HG03066 (cell line): ENCODE results near the gene STAT1.
"Not testable (repeated sequence)": the region's sequence is repeated elsewhere in the genome, so short reads cannot be mapped to it uniquely, and the experiment has no call there.

Experiments used
- ATAC-seq: cut with Tn5 transposase; IDR thresholded peaks from one replicate; pipeline ENCODE4 v1.9.1; 2021; ENCODE audit warnings: low read depth; ENCODE audit not compliant: unreplicated experiment

The STAT1 gene

DNA sequence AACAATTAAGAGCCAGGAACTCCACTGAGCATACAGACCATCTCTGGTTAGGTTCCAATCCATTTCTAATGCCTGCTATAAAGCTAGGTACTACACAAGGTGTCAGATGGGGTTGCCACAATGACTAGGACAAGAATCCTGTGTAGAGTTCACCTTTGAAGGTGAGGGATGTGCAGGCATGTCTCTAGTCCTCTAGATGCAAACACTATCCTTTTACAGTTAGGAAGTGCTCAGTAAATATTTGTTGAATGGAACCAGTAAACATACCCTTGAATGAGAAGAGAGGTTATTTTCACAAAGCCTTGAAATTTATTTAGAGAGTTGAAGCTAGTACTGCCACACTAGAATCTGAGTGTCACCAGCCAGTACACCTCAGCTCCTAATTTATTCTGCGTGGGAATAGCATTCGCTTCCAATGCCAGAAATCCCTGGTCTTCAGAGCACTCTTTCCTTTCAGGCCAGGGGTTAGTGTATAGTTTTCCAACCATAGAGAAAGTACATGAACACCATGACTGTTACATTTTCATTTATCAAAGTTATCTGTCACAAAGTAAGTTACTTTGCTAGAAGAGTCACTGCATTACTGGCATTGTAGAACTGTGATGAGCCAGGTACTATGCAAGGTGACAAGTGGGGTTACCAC is 48.3 kb downstream of the STAT1 start:
- no peak for ATAC-seq

DNA sequence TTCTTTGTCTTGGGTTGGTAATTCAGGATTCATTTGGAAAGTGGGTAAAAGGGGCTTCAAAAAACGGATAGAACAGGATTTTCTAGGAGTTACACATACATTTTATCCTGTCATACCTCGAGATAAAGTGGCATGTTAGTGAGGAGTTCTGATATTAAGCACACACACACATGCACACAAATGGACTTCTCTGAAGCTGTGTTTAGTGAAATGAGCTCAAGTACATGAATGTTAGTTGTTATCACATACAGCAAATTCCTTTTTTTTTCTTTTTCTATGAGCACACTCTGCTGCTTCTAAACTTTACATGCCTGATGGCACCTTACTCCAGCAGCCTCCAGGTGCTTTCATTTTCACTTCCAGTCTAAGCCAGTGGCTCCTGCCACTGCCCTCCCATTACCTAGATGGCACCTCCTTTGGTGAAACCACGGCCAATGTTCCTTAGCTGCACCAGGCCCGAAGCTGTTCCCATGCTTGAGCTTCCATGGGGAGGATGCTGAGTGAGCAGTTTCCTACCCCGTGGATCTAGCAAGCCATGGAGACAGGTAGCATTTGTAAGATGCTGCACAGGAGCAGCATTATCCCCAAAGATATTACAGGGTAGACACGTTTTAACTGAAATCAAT is 49.7 kb downstream of the STAT1 start:
- no peak for ATAC-seq

DNA sequence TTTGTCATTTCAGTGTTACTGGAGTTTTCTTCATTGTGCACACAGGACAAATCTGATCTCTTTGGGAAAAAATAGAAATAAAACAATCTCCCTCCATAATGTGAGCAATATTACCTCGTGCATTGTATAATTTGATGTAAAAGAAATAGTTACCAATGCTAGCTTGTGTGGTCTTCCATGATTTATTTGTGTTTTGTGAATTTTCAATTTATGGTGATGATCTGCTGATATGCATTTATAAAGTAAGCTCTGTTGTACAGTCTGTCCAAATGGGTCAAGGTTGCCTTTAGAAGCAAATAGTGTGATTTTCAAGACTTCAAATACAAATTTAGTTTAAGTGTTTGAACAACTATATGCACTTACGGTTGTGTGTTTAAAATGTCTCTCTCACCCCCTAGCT is 50.9 kb downstream of the STAT1 start:
- ATAC-seq = no peak

DNA sequence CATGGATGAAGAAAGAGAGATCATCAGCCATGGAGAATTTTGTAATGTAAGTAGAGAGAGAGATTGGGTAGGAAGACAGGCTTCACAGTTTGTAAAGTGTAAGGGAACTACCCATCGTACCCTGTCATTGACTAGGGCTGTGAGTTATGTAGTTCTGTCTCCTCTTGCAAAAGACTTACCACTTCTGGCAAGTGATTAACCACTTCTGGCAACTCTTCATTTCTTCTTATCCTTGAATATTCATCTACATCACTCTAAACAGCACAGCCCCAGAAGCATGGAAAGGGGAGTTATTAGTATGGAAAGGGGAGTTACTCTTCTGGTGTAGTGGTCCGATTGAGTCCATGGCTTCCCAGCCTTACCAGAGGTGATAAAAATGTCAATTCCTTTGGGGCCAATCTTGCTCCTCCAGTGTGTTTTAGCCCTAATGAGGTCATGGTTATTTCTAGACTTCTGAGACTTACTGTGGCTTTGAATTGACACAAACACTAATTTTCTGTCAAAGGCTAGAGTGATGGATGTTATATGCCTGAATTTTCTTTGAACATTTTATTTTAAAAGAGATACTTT is 52.0 kb downstream of the STAT1 start:
- no peak for ATAC-seq

DNA sequence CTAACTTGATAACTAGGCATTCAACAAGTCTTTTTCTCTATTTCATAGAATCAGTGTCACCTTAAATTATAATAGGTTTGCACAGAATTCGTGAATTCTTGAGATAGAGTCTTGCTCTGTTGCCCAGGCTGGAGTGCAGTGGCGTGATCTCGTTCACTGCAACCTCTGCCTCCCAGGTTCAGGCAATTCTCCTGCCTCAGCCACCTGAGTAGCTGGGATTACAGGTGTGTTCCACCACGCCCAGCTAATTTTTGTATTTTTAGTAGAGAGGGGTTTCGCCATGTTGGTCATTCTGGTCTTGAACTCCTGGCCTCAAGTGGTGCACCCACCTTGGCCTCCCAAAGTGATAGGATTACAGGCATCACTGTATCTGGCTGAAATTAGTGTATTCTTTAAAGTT is 52.9 kb downstream of the STAT1 start:
- not testable (repeated sequence) for ATAC-seq

DNA sequence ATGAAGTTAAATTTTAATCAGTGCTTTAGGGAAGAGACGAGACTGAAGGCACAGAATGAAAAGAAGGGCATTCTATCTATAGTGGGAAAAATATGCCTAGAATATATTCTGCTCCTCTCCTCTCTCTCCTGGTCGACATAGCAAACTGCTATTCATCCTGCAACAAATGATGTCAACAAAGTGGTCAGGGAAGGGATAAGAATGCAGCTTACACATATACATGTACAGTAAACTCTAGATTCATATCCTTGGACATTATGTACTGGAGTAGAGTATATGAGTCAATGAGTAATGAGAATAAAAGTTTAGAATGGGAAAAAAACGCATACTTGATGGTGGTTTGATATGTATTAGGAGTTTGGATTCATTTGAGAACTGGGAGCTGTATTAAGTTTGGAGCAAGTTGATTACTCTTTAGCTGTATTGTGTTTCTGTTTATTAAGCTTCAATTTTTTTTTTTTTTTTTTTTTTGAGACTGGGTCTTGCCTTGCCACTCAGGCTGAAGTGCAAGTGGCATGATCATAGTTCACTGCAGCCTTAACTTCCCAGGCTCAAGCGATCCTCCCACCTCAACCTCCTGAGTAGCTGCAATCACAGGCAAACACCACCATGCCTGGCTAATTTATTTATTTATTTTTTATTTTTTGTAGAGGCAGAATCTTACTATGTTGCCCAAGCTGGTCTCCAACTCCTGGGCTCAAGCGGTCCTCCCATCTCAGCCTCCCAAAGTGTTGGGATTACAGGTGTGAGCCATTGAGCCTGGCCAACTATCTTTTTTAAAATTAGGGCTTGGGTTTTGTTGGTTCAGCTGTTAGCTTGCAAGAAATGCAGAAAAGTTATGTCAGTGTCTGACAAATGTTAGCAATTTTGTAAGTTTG is 53.8 kb downstream of the STAT1 start:
- ATAC-seq = no peak

DNA sequence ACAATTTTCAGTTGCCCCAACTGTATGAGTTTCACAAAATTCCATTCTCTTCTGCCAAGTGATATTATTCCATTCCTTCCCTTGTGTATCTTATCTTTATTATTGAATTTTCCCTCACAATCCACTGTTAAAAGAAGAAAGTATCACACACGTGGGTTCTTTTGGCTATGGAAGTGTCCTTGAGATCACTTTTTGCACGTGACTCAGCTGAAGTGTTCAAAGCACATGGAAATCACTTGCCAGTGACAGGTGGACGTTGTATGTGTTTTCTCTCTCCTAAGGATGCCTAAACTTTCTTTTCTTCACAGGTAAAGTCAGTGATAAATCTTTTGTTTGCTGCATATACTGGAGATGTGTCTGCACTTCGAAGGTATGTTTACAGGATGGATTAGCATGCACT is 60.7 kb downstream of the STAT1 start:
- ATAC-seq = no peak

DNA sequence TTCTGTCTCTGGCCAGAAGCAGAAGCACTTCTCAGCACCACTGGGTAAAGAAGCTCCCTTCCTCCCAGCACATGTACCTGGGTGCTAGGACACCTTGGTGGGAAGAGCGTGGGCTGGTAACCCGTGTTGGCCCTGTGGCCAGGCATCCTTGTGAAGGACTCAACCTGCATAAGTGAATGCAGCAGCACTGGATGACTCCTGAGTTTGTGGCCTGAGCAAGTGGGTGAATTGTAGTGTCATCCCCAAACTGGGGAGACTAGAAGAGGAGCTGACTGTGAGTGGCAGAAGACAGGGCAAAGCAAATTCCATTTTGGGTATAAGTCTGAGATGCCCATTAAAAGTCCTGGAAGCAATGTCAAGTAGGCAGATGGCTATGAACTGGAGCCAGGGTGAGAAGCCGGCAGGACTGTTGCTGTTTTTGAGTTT is 63.4 kb downstream of the STAT1 start:
- ATAC-seq = no peak

DNA sequence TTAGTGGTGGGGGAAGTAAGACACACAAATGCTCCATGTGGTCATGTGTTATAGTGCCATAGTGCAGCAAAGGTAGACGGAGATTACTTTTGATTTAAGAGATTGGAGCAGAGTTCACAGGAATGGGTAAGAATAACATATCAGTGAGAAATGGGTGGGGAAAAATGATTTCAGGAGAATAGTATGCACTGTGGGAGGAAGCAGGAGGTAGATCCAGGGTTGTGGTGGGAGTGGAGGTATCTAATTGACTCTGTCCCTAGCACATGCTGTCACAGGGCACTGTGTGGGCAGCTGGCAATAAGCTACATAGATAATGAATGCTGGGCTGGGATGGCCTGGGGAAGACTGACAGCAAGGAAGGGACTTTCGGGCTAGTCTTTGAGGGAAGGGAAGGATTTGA is 65.3 kb downstream of the STAT1 start:
- no peak for ATAC-seq

DNA sequence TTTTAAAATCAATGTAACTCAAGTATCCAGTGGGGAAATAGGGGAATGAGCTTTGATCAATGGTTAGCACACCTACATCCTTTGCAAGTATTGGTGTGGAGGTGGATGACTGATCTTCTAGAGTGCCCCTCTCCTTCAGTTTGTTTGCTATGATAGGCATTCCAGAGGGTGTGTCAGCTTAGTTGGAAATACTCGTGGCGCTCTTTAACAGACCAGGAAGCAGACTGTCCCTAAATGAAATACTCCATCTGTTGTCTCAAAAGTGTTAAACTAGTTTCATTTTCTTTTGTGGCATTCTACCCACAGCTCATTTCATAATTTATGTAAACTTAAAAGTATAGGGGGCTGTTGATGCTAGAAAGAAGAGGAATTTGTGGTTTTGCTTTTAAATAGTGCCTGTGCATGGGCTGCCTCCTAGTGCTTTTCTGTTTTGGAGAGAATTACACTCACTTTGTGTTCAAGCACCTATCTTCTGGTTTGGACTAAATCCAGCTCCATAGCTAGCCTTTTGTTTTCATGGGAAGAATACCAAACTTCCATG is 66.2 kb downstream of the STAT1 start:
- ATAC-seq = peak; percentile 73

DNA sequence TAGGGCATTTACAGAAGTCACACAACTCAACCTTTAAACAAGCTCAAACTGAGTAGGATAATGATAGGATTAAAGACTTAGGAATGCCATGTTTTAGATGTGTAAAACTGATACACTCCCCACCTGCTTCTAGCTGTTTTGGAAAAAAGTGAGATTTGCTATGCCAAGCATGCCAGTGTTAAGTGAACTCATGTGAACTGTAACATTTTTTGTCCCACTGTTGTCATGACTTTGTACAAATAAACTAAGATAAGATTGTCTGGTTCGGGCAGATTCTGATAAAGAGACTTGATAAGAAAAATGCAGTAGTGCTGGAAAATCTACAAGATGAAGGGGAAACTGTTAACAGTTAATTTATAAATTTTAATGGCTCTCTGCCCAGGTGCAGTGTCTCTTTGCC is 66.8 kb downstream of the STAT1 start:
- ATAC-seq = no peak

DNA sequence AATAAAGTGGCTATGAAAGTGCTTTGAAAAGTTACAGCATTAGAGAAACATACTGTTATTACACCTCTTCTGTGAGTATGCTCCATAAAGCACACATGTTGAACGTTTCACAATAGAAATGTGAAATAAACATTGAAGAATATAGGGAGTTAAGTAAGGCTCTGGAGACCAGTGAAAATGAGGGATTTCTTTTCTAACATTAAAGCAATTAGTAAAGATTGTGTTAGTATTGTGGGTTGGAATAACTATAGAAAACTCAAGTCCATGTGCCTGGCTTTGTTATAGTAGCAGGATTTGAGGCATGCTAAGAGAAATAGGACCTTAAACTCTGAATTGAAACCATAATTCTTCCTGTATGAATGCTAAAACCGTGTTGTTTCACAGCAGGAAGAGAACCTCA is 70.3 kb downstream of the STAT1 start:
- no peak for ATAC-seq

DNA sequence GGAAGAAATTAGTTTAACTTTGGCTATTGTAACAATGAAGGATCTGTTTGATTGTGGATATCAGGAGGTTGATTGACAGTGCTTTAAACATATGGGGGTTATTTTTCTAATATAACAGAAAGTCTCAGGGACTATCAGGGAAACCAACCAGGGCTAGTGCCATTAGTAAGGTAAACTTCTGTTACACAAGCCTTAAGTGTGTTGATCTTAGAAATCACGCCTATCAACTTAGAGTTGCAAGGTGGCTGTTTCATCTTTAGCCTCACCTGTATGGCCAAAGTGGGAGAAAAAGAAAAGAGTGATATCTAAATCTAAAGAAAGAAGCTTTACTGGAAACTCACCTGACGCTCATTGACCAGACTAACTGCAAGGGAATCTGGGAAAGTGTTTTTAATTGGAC is 71.3 kb downstream of the STAT1 start:
- ATAC-seq = no peak

DNA sequence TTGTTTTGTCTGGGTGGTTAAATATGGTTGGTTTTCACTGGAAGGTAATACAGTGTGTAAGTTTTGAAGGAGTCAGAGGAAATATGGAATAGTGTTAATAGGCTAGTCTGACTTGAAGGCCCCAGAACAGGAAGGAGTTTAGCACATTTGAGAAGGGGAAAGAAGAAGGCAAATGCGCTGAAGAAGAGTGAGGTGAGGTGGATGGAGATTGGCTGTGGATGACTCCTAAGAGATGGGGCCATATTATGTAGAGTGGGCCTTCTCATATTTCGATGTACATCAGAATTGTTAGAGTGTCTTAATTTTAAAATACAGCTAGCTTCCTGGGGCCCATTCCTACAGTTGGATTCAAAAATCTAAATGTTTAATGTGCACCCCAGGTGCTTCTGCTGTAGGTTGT is 72.4 kb downstream of the STAT1 start:
- ATAC-seq = no peak

DNA sequence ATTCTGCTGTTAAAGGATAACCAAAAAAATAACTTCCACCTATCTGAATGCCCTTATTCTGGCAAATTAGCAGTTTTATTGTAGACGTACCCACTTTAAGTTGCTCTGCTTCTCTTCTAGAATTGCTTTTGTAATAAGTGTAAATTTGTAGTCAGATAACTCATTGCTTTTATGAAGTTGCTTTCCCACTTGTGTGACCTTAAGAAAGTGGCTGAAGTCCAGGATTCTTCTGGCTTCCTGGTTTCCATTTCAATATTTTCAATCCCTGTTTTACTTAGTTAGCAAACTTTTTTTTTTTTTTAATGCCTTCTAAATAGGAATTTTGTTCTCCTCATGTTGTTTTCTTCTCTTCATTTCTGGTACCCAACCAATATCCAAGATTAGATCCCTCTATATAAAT is 73.5 kb downstream of the STAT1 start:
- no peak for ATAC-seq

DNA sequence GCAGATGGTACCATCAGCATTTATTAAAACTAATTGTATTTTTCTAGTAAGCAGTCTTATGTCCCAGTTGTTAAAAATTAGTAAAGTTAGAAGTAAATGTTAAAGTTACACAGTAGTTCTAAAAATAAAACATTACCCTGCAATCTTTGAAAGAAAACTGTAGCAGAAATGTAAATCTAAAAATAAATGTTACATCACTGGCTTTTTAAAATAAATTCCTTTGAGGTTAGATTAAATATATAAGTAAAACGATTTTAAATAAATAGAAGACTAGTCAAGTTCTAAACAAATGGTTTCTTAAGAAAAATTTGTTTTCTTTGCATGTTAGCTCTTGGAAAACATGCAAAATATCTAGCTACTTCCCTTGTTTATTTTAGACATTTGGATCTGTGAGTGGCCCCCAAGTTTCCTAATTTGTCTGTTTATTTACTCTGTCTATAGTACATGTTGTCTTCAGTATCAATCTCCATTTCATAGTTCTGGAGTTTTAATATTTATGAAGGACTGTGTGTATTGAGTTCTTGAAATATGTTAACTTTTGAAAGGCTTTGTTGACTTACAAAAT is 75.1 kb downstream of the STAT1 start:
- no peak for ATAC-seq

DNA sequence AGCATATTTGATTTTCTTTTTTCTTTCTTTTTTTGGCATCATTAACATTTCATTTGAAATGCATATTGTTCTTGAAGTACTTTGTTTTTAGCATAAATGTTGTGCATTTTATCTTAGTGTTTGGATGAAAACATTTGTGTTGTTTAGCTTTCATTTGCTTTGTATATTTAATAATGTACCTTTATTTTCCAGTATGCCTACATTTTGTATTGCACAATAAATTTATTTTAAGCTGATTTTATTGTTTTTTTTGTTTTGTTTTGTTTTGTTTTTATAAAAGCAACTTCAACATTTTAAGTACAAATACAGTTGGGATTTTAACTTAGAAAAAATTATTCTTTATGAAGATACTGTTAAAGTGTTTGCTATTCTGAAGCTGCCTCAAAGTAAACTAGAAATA is 78.9 kb downstream of the STAT1 start:
- no peak for ATAC-seq

DNA sequence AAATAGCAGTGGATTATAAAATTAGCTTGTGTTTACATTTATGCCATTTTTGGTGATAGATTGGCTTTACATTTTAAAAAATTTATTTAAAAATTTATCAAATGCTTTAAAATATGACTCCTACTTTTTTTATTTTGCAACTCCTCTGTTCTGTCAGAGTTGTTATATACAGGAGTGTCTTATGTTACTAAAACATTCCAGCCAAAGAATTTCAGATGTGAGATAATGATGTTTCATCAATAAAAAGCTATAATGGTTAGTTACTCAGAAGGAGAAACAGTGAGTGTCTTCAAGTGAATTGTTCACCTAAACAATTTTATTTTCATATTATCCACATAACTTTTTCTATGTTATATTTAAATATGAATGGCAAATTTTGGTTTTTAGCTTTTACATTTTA is 80.6 kb downstream of the STAT1 start:
- ATAC-seq = no peak

DNA sequence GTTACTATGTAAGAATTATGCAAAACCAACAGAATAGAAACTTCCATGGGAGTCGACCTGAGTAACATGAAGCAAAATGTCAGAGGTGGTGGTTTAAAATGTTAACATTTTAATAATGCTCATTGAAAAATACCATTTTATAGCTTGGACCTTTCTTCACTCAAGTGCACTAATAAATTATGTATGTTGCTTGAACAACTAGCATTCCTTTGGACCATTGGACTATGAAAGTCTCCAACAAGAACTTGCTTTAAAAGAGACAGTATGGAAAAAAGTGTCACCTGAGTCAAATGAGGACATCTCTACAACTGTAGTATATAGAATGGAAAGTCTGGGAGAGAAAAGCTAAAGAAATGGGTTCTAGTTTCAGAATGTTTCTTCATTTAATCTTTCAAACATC is 81.5 kb downstream of the STAT1 start:
- ATAC-seq = no peak

DNA sequence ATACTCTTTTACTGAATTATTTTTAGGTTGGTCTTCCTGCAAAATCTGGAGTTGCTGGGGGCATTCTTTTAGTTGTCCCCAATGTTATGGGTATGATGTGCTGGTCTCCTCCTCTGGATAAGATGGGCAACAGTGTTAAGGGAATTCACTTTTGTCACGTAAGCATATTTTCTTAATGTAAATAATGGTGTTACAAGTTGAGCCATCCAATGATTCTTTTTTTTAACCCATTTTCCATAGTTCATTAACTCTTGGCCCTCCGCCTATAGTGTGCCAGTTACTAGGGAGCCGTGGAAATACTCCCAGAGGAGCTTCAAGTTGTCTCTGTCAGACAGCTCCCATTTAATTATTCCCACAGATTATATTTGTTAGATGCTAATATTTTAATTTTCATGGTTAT is 83.6 kb downstream of the STAT1 start:
- ATAC-seq = no peak

DNA sequence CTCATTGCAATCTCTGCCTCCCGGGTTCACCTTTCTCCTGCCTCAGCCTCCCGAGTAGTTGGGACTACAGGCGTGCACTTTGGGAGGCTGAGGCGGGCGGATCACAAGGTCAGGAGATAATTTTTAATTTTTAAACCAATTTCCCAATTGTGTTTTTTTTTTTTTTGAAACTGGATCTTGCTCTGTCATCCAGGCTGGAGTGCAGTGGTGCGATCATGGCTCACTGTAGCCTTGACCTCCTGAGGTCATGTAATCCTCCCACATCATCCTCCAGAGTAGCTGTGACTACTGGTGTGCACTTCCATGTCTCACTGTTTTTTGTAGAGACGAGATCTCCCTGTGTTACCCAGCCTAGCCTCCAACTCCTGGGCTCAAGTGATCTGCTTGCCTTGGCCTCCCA is 84.1 kb downstream of the STAT1 start:
- no peak for ATAC-seq
